T-helper 17 cell (primary cell): ENCODE data around the gene CPLANE2. TPM values are rescaled to one million over a fixed set of nuclear protein-coding genes. Genes with fewer than 3 reads are reported as not detected.
"Not testable (repeated sequence)": the region's sequence is repeated elsewhere in the genome, so short reads cannot be mapped to it uniquely, and the experiment has no call there.

Experiments
- ATAC-seq: fragments of 150-1000 bp; cut with Tn5 transposase; 2 replicates; pipeline ENCODE4 v1.10.0; 2021; ENCODE audit warnings: mild to moderate bottlenecking, moderate library complexity
- DNase-seq, 3 donors: peaks; one replicate each; pipeline versions ENCODE4 v3.0.0 to v3.0.0-alpha.2; 2020 to 2021
- H3K9me3 ChIP-seq: one replicate; pipeline ENCODE4 v1.7.0; 2013; ENCODE audit warnings: low read length, mild to moderate bottlenecking; ENCODE audit not compliant: control insufficient read depth, poor library complexity, severe bottlenecking
- H3K27ac Mint-ChIP-seq: one replicate; pipeline ENCODE4 v1.8.0; 2022; ENCODE audit warnings: mild to moderate bottlenecking, moderate library complexity, mixed read lengths
- H3K27me3 Mint-ChIP-seq: one replicate; pipeline ENCODE4 v1.8.0; 2022; ENCODE audit warnings: mixed read lengths
- H3K36me3 Mint-ChIP-seq: one replicate; pipeline ENCODE4 v1.8.0; 2022; ENCODE audit warnings: low read depth, mixed read lengths
- H3K4me1 Mint-ChIP-seq: one replicate; pipeline ENCODE4 v1.8.0; 2022; ENCODE audit warnings: mild to moderate bottlenecking, mixed read lengths
- H3K4me3 Mint-ChIP-seq: one replicate; pipeline ENCODE4 v1.8.0; 2022; ENCODE audit warnings: mild to moderate bottlenecking, moderate library complexity, mixed read lengths
- total RNA-seq, 4 donors: library from RNA in 2 of 4; stranded (reverse) in 2 of 4; gene quantifications; one replicate each; pipeline ENCODE4 v1.2.3 and lab custom pipeline; 2022 to 2026

Gene CPLANE2
- total RNA-seq, 2 donors from 2014 or later, result 4.3 to 6.9 TPM

GRCh38 chr1:16196874-16197273, 40.1 kb downstream of the CPLANE2 start:
- H3K27ac Mint-ChIP-seq, result peak overlapping the region; percentile 79
- H3K4me3 Mint-ChIP-seq, result no peak overlapping the region
- H3K4me1 Mint-ChIP-seq, result peaks cover 12% of the 10 kb centered on the region
- H3K9me3 ChIP-seq, result no peaks in the 10 kb centered on the region
- DNase-seq (no peak), ATAC-seq (no peak)
- H3K27me3 Mint-ChIP-seq, result no peaks in the 10 kb centered on the region
- peaks cover 3% of the 10 kb centered on the region for H3K36me3 Mint-ChIP-seq

- not testable (repeated sequence) for H3K9me3 ChIP-seq, H3K36me3 Mint-ChIP-seq, H3K27ac Mint-ChIP-seq, H3K27me3 Mint-ChIP-seq, H3K4me3 Mint-ChIP-seq, DNase-seq, ATAC-seq
- H3K4me1 Mint-ChIP-seq, result peaks cover 12% of the 10 kb centered on the region
These were observed 40.8 kb downstream of the CPLANE2 start for GRCh38 chr1:16196139-16196538.

GRCh38 chr1:16195518-16195905, 41.5 kb downstream of the CPLANE2 start:
- DNase-seq, result no peak

GRCh38 chr1:16191916-16192546, 45.0 kb downstream of the CPLANE2 start:
- no peak for ATAC-seq
- DNase-seq, result no peak
- Mint-ChIP-seq H3K27me3 (peaks cover 16% of the 10 kb centered on the region), H3K27ac (no peak overlapping the region), H3K36me3 (no peaks in the 10 kb centered on the region), H3K4me1 (peaks cover 7% of the 10 kb centered on the region), H3K4me3 (no peak overlapping the region)
- H3K9me3 ChIP-seq, result no peaks in the 10 kb centered on the region

More at GRCh38 chr1:16195518-16195905, 41.5 kb downstream of the CPLANE2 start:
- Mint-ChIP-seq H3K27me3 (peaks cover 5% of the 10 kb centered on the region), H3K4me1 (peaks cover 14% of the 10 kb centered on the region), H3K27ac (no peak overlapping the region), H3K36me3 (peaks cover 3% of the 10 kb centered on the region), H3K4me3 (no peak overlapping the region)
- ATAC-seq, result no peak
- H3K9me3 ChIP-seq, result no peaks in the 10 kb centered on the region

GRCh38 chr1:16191309-16191708, 45.7 kb downstream of the CPLANE2 start:
- Mint-ChIP-seq H3K27me3 (peaks cover 16% of the 10 kb centered on the region), H3K4me3 (no peak overlapping the region), H3K4me1 (peaks cover 7% of the 10 kb centered on the region), H3K27ac (no peak overlapping the region), H3K36me3 (no peaks in the 10 kb centered on the region)
- DNase-seq, result no peak
- no peaks in the 10 kb centered on the region for H3K9me3 ChIP-seq
- no peak for ATAC-seq

GRCh38 chr1:16189921-16190621, 46.9 kb downstream of the CPLANE2 start:
- H3K36me3 Mint-ChIP-seq, result no peaks in the 10 kb centered on the region
- no peak overlapping the region for H3K27ac Mint-ChIP-seq
- H3K4me3 Mint-ChIP-seq, result no peak overlapping the region
- no peak for DNase-seq
- ATAC-seq, result no peak
- peaks cover 16% of the 10 kb centered on the region for H3K27me3 Mint-ChIP-seq
- H3K4me1 Mint-ChIP-seq, result peaks cover 7% of the 10 kb centered on the region
- H3K9me3 ChIP-seq, result no peaks in the 10 kb centered on the region

- no peak overlapping the region for H3K27ac Mint-ChIP-seq
- no peaks in the 10 kb centered on the region for H3K36me3 Mint-ChIP-seq
- DNase-seq (no peak), ATAC-seq (no peak)
- peaks cover 16% of the 10 kb centered on the region for H3K27me3 Mint-ChIP-seq
- H3K9me3 ChIP-seq, result no peaks in the 10 kb centered on the region
- peaks cover 5% of the 10 kb centered on the region for H3K4me1 Mint-ChIP-seq
- H3K4me3 Mint-ChIP-seq, result no peak overlapping the region
These were observed 48.0 kb downstream of the CPLANE2 start for GRCh38 chr1:16189003-16189402.

GRCh38 chr1:16187748-16188401, 49.1 kb downstream of the CPLANE2 start:
- Mint-ChIP-seq H3K27me3 (peaks cover 16% of the 10 kb centered on the region), H3K36me3 (no peaks in the 10 kb centered on the region), H3K4me3 (no peak overlapping the region), H3K4me1 (peaks cover 5% of the 10 kb centered on the region), H3K27ac (no peak overlapping the region)
- no peaks in the 10 kb centered on the region for H3K9me3 ChIP-seq
- DNase-seq (peak; percentile 60 to 79 (median 67)), ATAC-seq (peak; percentile 91)

GRCh38 chr1:16186655-16187235, 50.2 kb downstream of the CPLANE2 start:
- ATAC-seq (no peak), DNase-seq (no peak)
- Mint-ChIP-seq H3K4me3 (no peak overlapping the region), H3K27ac (no peak overlapping the region), H3K4me1 (peaks cover 5% of the 10 kb centered on the region), H3K27me3 (peaks cover 16% of the 10 kb centered on the region), H3K36me3 (no peaks in the 10 kb centered on the region)
- H3K9me3 ChIP-seq, result no peaks in the 10 kb centered on the region

- Mint-ChIP-seq H3K36me3 (no peaks in the 10 kb centered on the region), H3K4me3 (no peak overlapping the region), H3K27me3 (peaks cover 11% of the 10 kb centered on the region), H3K27ac (no peak overlapping the region), H3K4me1 (peaks cover 3% of the 10 kb centered on the region)
- DNase-seq, result no peak
- ATAC-seq, result no peak
- no peaks in the 10 kb centered on the region for H3K9me3 ChIP-seq
These were observed 52.3 kb downstream of the CPLANE2 start for GRCh38 chr1:16184557-16185303.

- peaks cover 3% of the 10 kb centered on the region for H3K4me1 Mint-ChIP-seq
- H3K27ac Mint-ChIP-seq, result no peak overlapping the region
- no peak for DNase-seq
- H3K36me3 Mint-ChIP-seq, result no peaks in the 10 kb centered on the region
- H3K27me3 Mint-ChIP-seq, result peaks cover 6% of the 10 kb centered on the region
- H3K4me3 Mint-ChIP-seq, result no peak overlapping the region
- no peaks in the 10 kb centered on the region for H3K9me3 ChIP-seq
- ATAC-seq, result no peak
These were observed 53.0 kb downstream of the CPLANE2 start for GRCh38 chr1:16183765-16184556.

- Mint-ChIP-seq H3K4me3 (peak overlapping the region; percentile 59), H3K36me3 (no peaks in the 10 kb centered on the region), H3K4me1 (peaks cover 3% of the 10 kb centered on the region), H3K27me3 (peaks cover 8% of the 10 kb centered on the region), H3K27ac (no peak overlapping the region)
- DNase-seq, result no peak
- H3K9me3 ChIP-seq, result no peaks in the 10 kb centered on the region
- no peak for ATAC-seq
These were observed 53.8 kb downstream of the CPLANE2 start for GRCh38 chr1:16183179-16183578.
